Endothelial cell of hepatic sinusoid (primary cell): ENCODE results near the gene HSD17B7.

Experiments used
- in situ Hi-C: cut with HindIII; loops from 2 replicates; pipeline ENCODE4 v1.10.0; 2017; ENCODE audit warnings: low sequenced_read_pairs

HSD17B7 gene

DNA sequence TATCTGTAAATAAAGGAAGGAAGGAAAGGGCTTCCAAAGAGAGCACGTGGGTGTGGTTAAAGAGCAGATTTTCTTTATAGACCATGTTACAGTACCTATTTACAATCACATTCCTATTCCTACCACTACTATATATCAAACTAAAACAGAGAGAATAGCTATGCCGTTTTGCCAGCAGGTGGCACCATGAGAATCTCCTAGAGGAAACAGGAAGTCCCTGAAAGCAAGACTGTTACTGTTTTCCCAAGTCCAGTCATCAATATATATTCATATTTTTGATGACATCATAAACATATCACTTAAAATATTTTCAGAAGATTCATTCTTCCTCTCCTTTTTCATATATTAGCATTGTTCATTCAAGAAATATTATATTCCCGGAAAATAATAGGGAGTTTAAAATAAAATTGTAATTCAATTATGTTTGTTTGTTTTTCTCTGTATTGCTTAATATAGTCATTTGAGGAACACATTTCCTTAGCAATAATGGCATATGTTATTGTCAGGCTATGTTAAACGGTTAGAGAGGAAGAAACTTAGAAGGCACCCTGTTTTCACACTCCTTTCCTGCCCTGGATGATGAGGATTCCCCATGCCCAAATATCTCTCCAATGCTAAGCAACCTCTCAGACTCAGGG is 63.9 kb downstream of the HSD17B7 start:
- in situ Hi-C loops, result loop anchor here (5.0 to 25.0 kb wide), 2 partner anchors 48 to 208 kb away; partner anchors contain the start of gene RGS4

DNA sequence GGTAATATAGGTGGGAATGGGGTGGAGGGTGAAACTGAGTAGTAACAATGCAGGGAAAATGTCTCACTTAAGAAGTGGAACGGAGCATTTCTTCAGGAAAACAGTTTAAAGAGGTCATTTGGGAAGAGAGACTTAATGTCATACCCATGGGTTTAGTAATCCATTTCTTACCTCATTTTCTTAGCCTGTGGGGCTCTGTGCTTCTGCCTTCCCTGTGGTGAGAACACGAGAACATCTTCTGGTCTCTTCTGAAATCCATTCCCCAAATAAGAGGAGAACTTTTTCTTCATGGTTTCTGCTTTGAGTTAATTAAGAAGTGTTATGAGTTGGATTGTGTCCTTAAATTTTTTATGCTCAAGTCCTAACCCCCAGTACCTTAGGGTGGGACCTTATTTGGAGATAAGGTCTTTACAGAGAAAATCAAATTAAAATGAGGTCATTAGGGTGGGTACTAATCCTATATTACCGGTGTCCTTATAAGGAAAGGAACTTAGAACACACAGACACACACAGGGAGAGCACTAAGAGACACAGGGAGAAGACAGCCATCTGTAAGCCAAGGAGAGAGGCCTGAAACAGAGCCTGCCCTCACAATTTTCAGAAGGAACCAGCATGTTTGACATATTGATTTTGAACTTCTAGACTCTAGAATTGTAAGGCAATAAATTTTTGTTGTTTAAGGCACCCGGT is 65.1 kb downstream of the HSD17B7 start:
- in situ Hi-C loops, result loop anchor here (25.0 kb wide), 1 partner anchor 207 kb away; the partner anchor contains the start of gene RGS4

DNA sequence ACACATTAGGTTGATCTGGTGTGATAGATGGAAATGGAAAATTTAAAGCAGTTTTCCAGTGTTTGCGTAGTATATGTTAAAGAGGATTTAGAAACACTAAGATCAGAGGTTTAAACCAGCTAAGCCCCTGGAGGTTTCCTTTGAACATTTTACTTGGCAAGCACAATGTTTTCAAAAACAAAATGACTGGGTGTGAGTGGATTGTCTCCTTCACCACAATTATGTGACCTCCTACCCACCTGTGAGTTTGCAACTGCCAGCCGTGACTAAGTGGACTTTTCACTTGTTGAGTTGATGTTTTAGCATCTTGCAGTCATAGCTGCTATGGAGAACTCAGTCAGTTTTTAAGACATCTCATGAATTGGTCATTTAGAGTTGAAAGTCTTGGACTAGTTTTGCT is 65.8 kb downstream of the HSD17B7 start:
- in situ Hi-C loops, result loop anchor here (25.0 kb wide), 1 partner anchor 206 kb away; the partner anchor contains the start of gene RGS4

GRCh38 chr1:162857850-162858249 is 67.3 kb downstream of the HSD17B7 start:
- in situ Hi-C loops, result loop anchor here (25.0 kb wide), 1 partner anchor 204 kb away; the partner anchor contains the start of gene RGS4

DNA sequence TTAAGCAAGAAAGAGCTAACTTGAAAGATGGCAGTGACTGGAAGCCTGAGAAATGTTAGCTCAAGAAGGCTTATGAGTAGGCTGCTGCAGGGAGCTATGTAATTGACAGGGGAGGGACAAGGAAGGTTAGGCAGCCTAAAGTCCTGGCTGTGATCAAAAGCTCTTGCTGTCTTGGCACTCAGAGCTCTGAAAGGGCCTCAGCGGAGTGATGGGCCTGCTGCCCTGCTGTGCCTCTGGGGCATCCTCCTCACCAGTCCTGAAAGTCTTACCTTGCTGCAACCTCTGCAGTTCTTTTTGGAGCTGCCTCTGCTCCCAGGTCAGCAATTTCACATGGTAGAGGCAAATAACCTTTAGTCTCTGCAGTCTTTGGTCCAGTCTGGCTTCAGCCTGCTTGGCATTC is 68.7 kb downstream of the HSD17B7 start:
- in situ Hi-C loops, result loop anchor here (25.0 kb wide), 1 partner anchor 203 kb away; the partner anchor contains the start of gene RGS4

GRCh38 chr1:162861101-162861500 is 70.6 kb downstream of the HSD17B7 start, which contains the start of gene CCDC190:
Gene CCDC190, minus strand, starts transcription at chr1:162861175. Its CDS starts 1,529 bp downstream, at chr1:162859646.
- in situ Hi-C loops, result loop anchor here (5.0 to 25.0 kb wide), 2 partner anchors 201 to 466 kb away; partner anchors contain the start of gene RGS4

DNA sequence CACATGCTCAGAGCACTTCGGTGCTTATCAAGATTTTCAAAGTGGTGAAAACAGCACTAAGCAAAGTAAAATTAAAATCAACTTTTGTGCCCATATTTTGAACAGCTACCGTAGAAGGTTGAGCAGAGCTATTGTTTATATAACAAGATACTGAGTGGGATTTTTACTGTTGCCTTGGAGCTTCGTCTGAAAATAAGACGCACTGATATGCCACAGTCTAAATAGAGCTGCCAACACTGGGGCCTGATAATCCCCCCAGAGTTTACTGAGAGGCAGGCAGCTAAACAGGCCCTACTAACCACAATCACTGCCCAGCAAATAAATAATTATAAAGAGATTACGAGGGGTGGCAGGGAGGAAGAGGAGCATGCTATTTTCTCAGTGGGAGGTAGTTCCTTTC is 71.1 kb downstream of the HSD17B7 start:
- in situ Hi-C loops, result loop anchor here (5.0 to 25.0 kb wide), 2 partner anchors 201 to 466 kb away; partner anchors contain the start of gene RGS4
